Heart left ventricle (tissue), 13 donors: Measurements from ENCODE around the gene ADAMTSL5.

ENCODE experiments used
- CTCF ChIP-seq, 12 donors: fragments of 200-600 bp; sonication (generic) in 4 of 12; IDR thresholded peaks; one replicate each; pipeline versions ENCODE4 v1.5.0 to v1.8.0; 2018 to 2022; ENCODE audit warnings: antibody characterized with exemption in 12 of 12, mild to moderate bottlenecking in 5 of 12
- POLR2A ChIP-seq, 2 donors: fragments of 450-650 bp; IDR thresholded peaks; one replicate each; pipeline ENCODE4 v1.6.1; 2017; ENCODE audit warnings: antibody characterized with exemption in 2 of 2, mild to moderate bottlenecking in 2 of 2, moderate library complexity in 2 of 2
- donor health status: ischemic (EF 13 %, LVEDD 7.1; RV severe dilation, severe dysfunction).
- donor health status: DM: no; HTN: yes; CAD: no.
- donor health status: DM: no; HTN: no; CAD: no.
- donor health status: ischemic (EF 25% LVEDD 6.9; RV normal size, moderate dysfunction).
- donor health status: ischemic (EF 25% LVEDD 5.7; RV mildly dilated, moderate dysfunction).
- donor health status: ischemic (EF 35%, LVEDD 5.7; RV mildly dilated, moderate dysfunction).
- donor health status: nonischemic (EF 11% LVEDD 7.7; RV severe dilation, severe dysfunction).
- donor health status: DM: yes; HTN: yes; CAD: no.
- donor health status: PGD.
- donor health status: ischemic (EF 29% LVEDD 5.4; RV normal size, mild dysfunction).
- donor health status: nonischemic (EF 23%, LVEDD 6.1; RV moderate dilation, normal function).

DNA sequence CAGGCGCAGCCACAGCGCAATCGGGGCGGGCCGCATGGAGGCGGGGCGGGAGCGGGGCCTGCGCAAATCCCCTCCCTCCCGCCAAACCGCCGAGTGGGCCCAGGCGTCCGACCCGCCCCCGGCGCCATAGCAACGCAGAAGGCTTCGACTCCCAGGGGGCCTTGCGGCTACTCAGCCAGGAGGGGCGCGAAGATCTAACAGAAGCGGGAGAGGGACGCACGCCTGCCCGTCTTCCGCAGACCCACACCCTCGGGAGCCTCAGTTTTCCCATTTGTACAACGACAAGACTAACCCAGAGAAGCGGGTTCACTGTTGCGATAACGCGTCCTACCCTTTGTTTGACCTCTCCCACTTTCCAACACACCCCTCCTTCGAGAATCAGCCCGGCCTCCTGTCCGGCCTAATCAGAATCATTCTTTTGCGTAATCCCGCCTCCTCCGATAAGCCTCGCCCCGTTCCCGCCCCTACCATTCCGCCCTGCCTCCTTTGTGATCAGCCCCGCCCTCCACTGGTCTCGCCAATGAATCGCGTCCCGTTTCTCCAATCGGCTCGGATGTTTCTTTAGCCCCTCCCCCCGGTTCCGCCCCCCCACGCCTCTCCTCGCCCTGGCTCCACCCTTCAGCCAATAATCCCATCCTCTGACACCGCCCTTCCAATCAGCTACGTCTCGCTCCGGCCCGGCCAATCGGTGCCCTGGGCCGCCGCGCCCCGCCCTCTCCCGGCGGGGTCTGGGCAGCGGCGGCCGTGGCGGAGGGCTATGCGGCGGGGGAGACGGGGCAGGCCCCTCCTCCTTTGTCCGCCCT lies 22.3 kb downstream of the ADAMTSL5 start, which contains the start of gene PCSK4:
- TF ChIP-seq CTCF (IDR thresholded peaks at IDR 0.05) = no peak
- no peak for TF ChIP-seq POLR2A (IDR thresholded peaks at IDR 0.05)
